ENCODE measurements around the gene SEPTIN5. TPM values are rescaled to one million over a fixed set of nuclear protein-coding genes. Genes with fewer than 3 reads are reported as not detected.

Gene SEPTIN5
- total and polyA plus RNA-seq, 9 of the 15 experiments (the other 6 are each of a cell fraction or from before 2014, with no cell fraction given), result 0.03 to 195 (median 119) TPM

GRCh38 chr22:19766511-19767426 lies 52.5 kb downstream of the SEPTIN5 start (continued):
- peak; percentile 80 for TF ChIP-seq POLR2G (IDR thresholded peaks at IDR 0.05; ENCODE audit: low read depth, low read length)
- peak; percentile 57; the same call in 1 of the 2 replicates for TF ChIP-seq CGGBP1 (CRISPR knock-in tag; IDR thresholded peaks at IDR 0.05)
- TF ChIP-seq RREB1 (CRISPR knock-in tag; IDR thresholded peaks at IDR 0.05), result no peak
- TF ChIP-seq ZNF57 (CRISPR knock-in tag; IDR thresholded peaks at IDR 0.05), result no peak
- TF ChIP-seq ZNF408 (CRISPR knock-in tag; IDR thresholded peaks at IDR 0.05; ENCODE audit: low read depth), result no peak
- no peak for TF ChIP-seq THRAP3 (IDR thresholded peaks at IDR 0.05; ENCODE audit: borderline replicate concordance)
- TF ChIP-seq MAZ (CRISPR knock-in tag; conservative IDR thresholded peaks at IDR 0.05 in 1 of 2, IDR thresholded peaks at IDR 0.05 in 1 of 2), result 0 out of 4 replicates have a peak, but pooled peaks of 1 of the 2 experiments have one; percentile 41
- TF ChIP-seq MEIS2 (IDR thresholded peaks at IDR 0.05; ENCODE audit: partially characterized antibody), result peak; percentile 56
- no peak for TF ChIP-seq PHB (CRISPR knock-in tag; IDR thresholded peaks at IDR 0.05)
- TF ChIP-seq TSC22D4 (tag; IDR thresholded peaks at IDR 0.05), result no peak
